A673 (cell line): ENCODE results near the gene GSC2.

Experiments
- CTCF ChIP-seq: fragments of 300-800, 200-600 bp; sonication (generic); conservative IDR thresholded peaks from 2 replicates; pipeline ENCODE4 v1.5.1; 2017; ENCODE audit warnings: low read depth, mild to moderate bottlenecking, antibody characterized with exemption, low read length, moderate library complexity, mixed read lengths
- EZH2 ChIP-seq: fragments of 200-600 bp; sonication (generic); IDR thresholded peaks from 2 replicates; pipeline ENCODE4 v1.6.1; 2017; ENCODE audit warnings: borderline replicate concordance, low read depth, mild to moderate bottlenecking, mixed read lengths, antibody characterized with exemption, low read length; ENCODE audit not compliant: poor library complexity, severe bottlenecking

- no peak for TF ChIP-seq EZH2
- no peak for TF ChIP-seq CTCF
Observed at GRCh38 chr22:19183216-19183615, 33.1 kb upstream of the GSC2 start.
